Activated T-helper 17 cell treated with anti-CD3 and anti-CD28 coated beads, Interleukin-2, amount 50 U/mL, for 72 hours (primary cell): ENCODE results near the gene MVB12A. TPM values are rescaled to one million over a fixed set of nuclear protein-coding genes. Genes with fewer than 3 reads are reported as not detected.

Experiments
- ATAC-seq: fragments of 150-1000 bp; cut with Tn5 transposase; replicated peaks from 2 replicates; pipeline ENCODE4 v1.10.0; 2021; ENCODE audit warnings: mild to moderate bottlenecking, moderate library complexity
- H3K27ac Mint-ChIP-seq: one replicate; pipeline ENCODE4 v1.8.0; 2022; ENCODE audit warnings: mixed read lengths
- H3K27me3 Mint-ChIP-seq: one replicate; pipeline ENCODE4 v1.8.0; 2022; ENCODE audit warnings: mixed read lengths
- H3K36me3 Mint-ChIP-seq: one replicate; pipeline ENCODE4 v1.8.0; 2022; ENCODE audit warnings: low read depth, mild to moderate bottlenecking, mixed read lengths
- H3K4me1 Mint-ChIP-seq: one replicate; pipeline ENCODE4 v1.8.0; 2022; ENCODE audit warnings: mixed read lengths
- H3K4me3 Mint-ChIP-seq: one replicate; pipeline ENCODE4 v1.8.0; 2022; ENCODE audit warnings: mild to moderate bottlenecking, mixed read lengths
- H3K9me3 Mint-ChIP-seq: one replicate; pipeline ENCODE4 v1.8.0; 2022; ENCODE audit warnings: mixed read lengths
- total RNA-seq, 2 donors: library from RNA; stranded (reverse); gene quantifications; one replicate each; pipeline ENCODE4 v1.2.3, GENCODE V29; 2022

MVB12A gene
- total RNA-seq, 2 donors from 2014 or later = 42.6 to 48.9 TPM

DNA sequence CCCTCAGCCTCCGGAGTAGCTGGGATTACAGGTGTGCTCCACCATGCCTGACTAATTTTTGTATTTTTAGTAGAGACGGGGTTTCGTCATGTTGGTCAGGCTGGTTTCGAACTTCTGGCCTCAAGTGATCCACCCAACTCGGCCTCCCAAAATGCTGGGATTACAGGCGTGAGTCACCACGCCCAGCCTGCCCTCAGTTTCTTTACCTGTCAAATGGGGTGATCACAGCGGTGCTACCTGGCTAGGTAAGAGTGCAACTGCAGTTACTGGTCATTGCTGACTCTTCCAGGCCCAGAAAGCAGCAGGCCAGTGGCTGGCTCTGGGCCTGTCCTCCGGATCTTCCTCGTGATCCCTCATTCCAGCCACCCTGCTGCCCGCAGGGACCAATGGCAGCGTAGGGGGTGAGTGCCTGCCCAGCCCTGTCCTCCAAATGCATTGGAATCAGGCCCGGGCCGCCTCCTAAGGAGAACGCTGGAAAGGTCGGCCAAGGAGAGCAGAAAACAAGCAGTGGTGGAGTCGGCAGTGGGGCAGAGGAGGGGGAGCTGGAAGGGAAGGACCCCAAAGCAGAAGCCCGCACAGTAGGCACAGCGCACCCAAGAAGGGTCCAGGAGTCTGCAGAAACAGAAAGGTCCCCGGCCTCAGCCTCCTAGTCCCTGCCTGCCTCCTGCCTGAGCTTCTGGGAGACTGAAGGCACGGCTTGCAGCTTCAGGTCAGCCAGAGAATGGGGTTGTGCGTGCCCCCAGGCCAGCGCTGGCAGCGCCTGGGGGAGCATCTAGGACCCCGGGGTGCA lies 48.6 kb downstream of the MVB12A start:
- Mint-ChIP-seq H3K36me3 (no peaks in the 10 kb centered on the region), H3K27ac (no peak overlapping the region), H3K4me3 (peak overlapping the region; percentile 84), H3K27me3 (no peaks in the 10 kb centered on the region), H3K4me1 (peaks cover 10% of the 10 kb centered on the region), H3K9me3 (no peaks in the 10 kb centered on the region)
- ATAC-seq = no peak

DNA sequence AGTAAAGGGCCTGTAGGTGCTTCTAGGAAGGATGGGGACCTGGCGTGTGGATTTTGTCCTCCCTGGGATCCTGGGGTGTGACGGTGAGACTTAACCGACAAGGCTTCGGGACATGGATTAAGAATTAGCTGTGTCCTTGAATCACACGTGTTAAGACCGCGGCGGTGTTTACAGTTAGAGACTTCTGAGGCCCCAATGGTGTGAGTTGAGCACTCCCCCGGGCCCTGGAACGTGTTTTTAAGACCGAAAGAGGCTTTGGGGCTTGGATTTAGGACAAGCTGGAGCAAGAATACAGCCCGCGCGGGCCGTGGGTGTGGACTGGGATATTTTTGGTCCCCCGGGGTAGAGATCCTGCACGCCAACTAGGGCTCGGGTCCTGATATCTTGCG lies 49.2 kb downstream of the MVB12A start:
- H3K27ac Mint-ChIP-seq = peak overlapping the region; percentile 61
- H3K4me1 Mint-ChIP-seq = peaks cover 10% of the 10 kb centered on the region
- H3K9me3 Mint-ChIP-seq = no peaks in the 10 kb centered on the region
- no peaks in the 10 kb centered on the region for H3K27me3 Mint-ChIP-seq
- no peaks in the 10 kb centered on the region for H3K36me3 Mint-ChIP-seq
- peak overlapping the region; percentile 84 for H3K4me3 Mint-ChIP-seq
- no peak for ATAC-seq

DNA sequence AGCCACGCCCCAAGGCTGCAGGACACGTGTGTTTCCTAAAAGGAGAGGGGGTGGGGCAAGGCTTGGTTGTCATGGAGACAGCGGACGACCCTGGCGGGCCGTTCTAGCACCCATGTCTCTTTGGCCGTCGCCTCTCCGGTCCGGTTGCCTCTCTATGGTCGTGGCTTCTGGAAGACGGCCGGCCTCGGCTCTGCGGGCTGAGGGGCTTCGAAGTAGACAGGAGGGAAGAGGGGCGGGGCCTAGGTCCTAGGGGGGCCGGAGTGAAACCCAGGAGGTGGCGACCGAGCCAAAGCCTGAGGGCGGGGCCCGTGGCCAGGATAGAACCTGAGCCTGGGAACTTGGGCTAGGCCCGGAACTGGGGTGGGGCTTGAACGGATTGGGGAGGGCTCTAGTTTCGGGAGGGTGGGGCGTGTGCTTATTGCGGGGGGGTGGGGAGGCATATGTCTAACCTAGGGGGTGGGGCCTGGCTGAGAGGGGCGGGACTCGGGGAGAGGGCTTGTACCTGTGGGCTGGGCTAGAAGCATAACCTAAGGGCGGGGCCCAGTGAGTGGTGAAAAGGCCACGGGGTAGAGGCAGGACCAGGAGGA lies 49.7 kb downstream of the MVB12A start:
- H3K4me3 Mint-ChIP-seq = peak overlapping the region; percentile 84
- H3K4me1 Mint-ChIP-seq = peaks cover 10% of the 10 kb centered on the region
- no peaks in the 10 kb centered on the region for H3K36me3 Mint-ChIP-seq
- no peaks in the 10 kb centered on the region for H3K9me3 Mint-ChIP-seq
- peak; percentile 84 for ATAC-seq
- no peaks in the 10 kb centered on the region for H3K27me3 Mint-ChIP-seq
- H3K27ac Mint-ChIP-seq = peak overlapping the region; percentile 61

DNA sequence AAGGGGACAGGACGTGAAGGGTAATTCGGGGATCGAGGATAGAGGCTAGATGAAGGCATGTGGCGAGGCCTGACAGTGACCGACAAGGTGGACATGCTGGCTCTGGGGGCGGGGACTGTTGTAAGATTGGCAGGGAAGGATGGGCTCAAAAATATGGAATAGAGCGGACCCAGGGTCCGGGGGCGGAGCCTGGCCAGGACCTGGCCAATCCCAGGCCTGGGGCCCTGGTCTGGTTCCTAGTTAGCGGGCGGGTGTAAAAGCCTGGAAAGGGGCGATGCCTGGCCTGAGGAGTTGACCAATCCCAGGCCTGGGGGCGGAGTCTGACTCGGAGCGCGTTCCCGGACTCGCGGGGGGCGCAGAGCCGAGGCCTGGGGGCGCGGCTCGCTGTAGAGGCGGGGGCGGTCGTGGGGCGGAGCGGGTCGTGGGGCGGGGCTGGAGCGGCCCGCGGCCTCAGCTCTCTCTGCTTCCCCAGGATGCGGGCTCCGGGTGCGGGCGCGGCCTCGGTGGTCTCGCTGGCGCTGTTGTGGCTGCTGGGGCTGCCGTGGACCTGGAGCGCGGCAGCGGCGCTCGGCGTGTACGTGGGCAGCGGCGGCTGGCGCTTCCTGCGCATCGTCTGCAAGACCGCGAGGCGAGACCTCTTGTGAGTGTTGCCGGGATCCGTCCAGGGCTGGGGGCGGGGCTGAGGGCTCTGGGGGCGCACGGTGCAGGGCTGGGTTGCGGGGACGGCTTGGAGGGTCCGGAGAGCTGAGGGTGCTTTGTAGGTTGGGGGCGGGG lies 50.4 kb downstream of the MVB12A start, which contains the start of gene SLC27A1:
Gene SLC27A1, plus strand, starts transcription at position 457 of the 774 bp plus-strand sequence. Its CDS starts 17 bp downstream, at position 474.
- no peaks in the 10 kb centered on the region for H3K9me3 Mint-ChIP-seq
- peak within 1 kb of the TSS; percentile 61 for H3K27ac Mint-ChIP-seq
- peaks cover 10% of the 10 kb centered on the region for H3K4me1 Mint-ChIP-seq
- no peaks in the 10 kb centered on the region for H3K36me3 Mint-ChIP-seq
- H3K4me3 Mint-ChIP-seq = peak within 1 kb of the TSS; percentile 84
- peak; percentile 91 for ATAC-seq
- H3K27me3 Mint-ChIP-seq = no peaks in the 10 kb centered on the region

DNA sequence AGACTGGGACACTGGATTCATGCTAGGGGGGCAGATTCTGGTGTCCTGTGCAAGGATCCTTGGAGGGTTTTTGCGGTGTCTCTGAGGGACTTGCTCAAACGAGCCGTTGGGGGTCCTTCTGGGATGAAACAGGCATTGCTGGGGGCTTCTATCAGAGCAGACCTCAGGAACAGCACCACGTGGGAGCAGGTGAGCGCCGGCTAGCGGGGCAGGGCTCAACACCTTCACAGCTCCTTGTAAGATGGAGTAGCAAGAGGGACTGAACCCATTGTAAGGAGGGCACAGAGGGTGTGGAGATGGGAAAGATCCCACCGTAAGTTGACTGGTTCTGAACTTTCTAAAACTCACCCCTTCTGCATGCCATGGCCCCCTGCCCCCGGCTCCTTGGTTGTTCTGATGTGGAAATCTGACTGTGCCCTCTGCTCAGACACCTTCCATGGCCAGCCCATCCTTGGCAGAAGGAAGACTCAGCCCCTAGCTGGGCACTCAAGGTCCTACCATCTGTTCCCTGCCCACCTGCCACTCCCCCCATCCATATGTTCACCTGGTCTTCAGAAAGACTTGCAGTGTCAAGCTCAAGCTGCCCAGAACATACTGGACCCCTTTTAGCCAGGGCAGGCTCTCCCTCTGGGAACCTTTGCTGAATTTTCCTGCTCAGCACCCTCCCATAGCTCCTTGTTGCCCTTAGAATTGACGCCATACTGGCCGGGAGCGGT lies 51.7 kb downstream of the MVB12A start:
- Mint-ChIP-seq H3K9me3 (no peaks in the 10 kb centered on the region), H3K4me1 (peaks cover 10% of the 10 kb centered on the region), H3K36me3 (no peaks in the 10 kb centered on the region), H3K27me3 (no peaks in the 10 kb centered on the region), H3K27ac (peak overlapping the region; percentile 3), H3K4me3 (peak overlapping the region; percentile 84)
- ATAC-seq = no peak

DNA sequence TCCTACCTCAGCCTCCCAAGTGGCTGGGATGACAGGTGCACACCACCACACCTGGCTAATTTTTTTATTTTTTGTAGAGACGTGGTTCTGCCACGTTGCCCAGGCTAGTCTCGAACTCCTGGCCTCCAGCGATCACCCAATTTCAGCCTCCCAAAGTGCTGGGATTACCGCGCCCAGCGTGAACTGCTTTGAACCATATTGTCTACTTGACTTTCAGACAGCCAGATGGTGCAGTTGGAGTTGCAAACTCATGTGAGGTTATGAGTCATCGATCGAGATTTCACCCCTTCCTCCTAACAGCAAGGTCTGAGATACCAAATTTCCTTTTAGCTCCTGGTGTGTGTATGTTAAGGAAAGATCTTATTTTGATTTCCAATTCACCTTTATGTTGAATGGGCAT lies 53.2 kb downstream of the MVB12A start:
- H3K4me3 Mint-ChIP-seq = peak overlapping the region; percentile 37
- H3K27ac Mint-ChIP-seq = no peak overlapping the region
- no peaks in the 10 kb centered on the region for H3K36me3 Mint-ChIP-seq
- H3K4me1 Mint-ChIP-seq = peaks cover 10% of the 10 kb centered on the region
- no peak for ATAC-seq
- H3K9me3 Mint-ChIP-seq = no peaks in the 10 kb centered on the region
- H3K27me3 Mint-ChIP-seq = no peaks in the 10 kb centered on the region

Other genes starting within 250 kb of the MVB12A start
- 10 to 100 TPM; 27.8 to 30.6 TPM for gene USE1, start 204.7 kb upstream of the MVB12A start, total RNA-seq
- gene OCEL1, start 193.8 kb upstream of the MVB12A start, total RNA-seq = 10 to 100 TPM; 14.1 to 17.6 TPM
- gene NR2F6, start 174.1 kb upstream of the MVB12A start, total RNA-seq = 1 to 10 TPM; 6.8 to 9.2 TPM
- under 1 TPM; 0.26 to 0.48 TPM for gene USHBP1, start 155.3 kb upstream of the MVB12A start, total RNA-seq
- 100 to 1,000 TPM in 1 of 2 donors, 10 to 100 TPM in 1; 73.4 to 115 TPM for gene BABAM1, start 152.6 kb upstream of the MVB12A start, total RNA-seq
- 10 to 100 TPM in 1 of 2 donors, 1 to 10 TPM in 1; 4.4 to 11.6 TPM for gene ANKLE1, start 138.1 kb upstream of the MVB12A start, total RNA-seq
- gene ABHD8, start 116.6 kb upstream of the MVB12A start, total RNA-seq = 1 to 10 TPM; 8.0 to 8.5 TPM
- gene MRPL34, start 114.2 kb upstream of the MVB12A start, total RNA-seq = 10 to 100 TPM; 56.2 to 95.9 TPM
- 10 to 100 TPM; 27.8 to 45.8 TPM for gene DDA1, start 110.5 kb upstream of the MVB12A start, total RNA-seq
- 1 to 10 TPM; 3.6 to 3.9 TPM for gene ANO8, start 85.2 kb upstream of the MVB12A start, total RNA-seq
- gene GTPBP3, start 82.5 kb upstream of the MVB12A start, total RNA-seq = 10 to 100 TPM; 14.7 to 29.6 TPM
- gene PLVAP, start 42.7 kb upstream of the MVB12A start, total RNA-seq = under 1 TPM in 1 of 2 donors, not detected in 1; 0.53 TPM
- gene CCDC194, start 25.9 kb upstream of the MVB12A start, total RNA-seq = 1 to 10 TPM; 1.8 to 4.8 TPM
- gene BST2, start 14.4 kb upstream of the MVB12A start, total RNA-seq = 100 to 1,000 TPM; 130 to 154 TPM
- not detected for gene TMEM221, start 28.6 kb downstream of the MVB12A start, total RNA-seq
- gene NXNL1, start 40.9 kb downstream of the MVB12A start, total RNA-seq = not detected
- gene SLC27A1, start 50.5 kb downstream of the MVB12A start, total RNA-seq = 1 to 10 TPM; 3.8 to 6.7 TPM
- gene PGLS, start 91.6 kb downstream of the MVB12A start, total RNA-seq = 10 to 100 TPM; 49.0 to 61.8 TPM
- gene COLGALT1, start 135.6 kb downstream of the MVB12A start, total RNA-seq = 10 to 100 TPM; 41.1 to 76.5 TPM